ENCODE data around the gene DNMBP. TPM values are rescaled to one million over a fixed set of nuclear protein-coding genes. Genes with fewer than 3 reads are reported as not detected.

Gene DNMBP
- total and polyA plus RNA-seq, 2 donors (not counting 3 experiments of a cell fraction or from before 2014, with no cell fraction given), result 32.0 to 53.4 TPM

- H3K4me1 ChIP-seq (ENCODE audit: control insufficient read depth, extremely low read depth, insufficient read depth, low read length), result peaks cover 4% of the 10 kb centered on the region
- ChIA-PET CTCF (interaction anchor here (1.5 to 3.1 kb wide), 4 partner anchors 11 to 176 kb away, joined by 7 to 13 read pairs (median 10); partner anchors contain the start of gene DNMBP), POLR2A (interaction anchor here (0.6 kb wide), 1 partner anchor 649 kb away, joined by 3 read pairs; the partner anchor contains the start of gene SEC31B)
- intact Hi-C loops (cut with micrococcal nuclease), result no loop called here
- no peaks in the 10 kb centered on the region for H3K79me2 ChIP-seq (ENCODE audit: control insufficient read depth, insufficient read depth, low read length)
- peak; percentile 25 for TF ChIP-seq POLR2A (IDR thresholded peaks at IDR 0.05; ENCODE audit: low read depth, low read length)
- no peak for TF ChIP-seq FOS (IDR thresholded peaks at IDR 0.05; ENCODE audit: borderline replicate concordance, insufficient read depth, low read length)
- H3K27ac ChIP-seq (ENCODE audit: insufficient read depth, low read depth, low read length), result no peak overlapping the region
- H3K27me3 ChIP-seq (ENCODE audit: control insufficient read depth in 2 of 2, insufficient read depth in 2 of 2, low read length in 2 of 2), result no peaks in the 10 kb centered on the region
- no peak overlapping the region for H3K9ac ChIP-seq (replicated peaks; ENCODE audit: extremely low read depth, insufficient read depth, low read length)
- H2AFZ ChIP-seq (ENCODE audit: low read depth, low read length), result no peak overlapping the region
- no peaks in the 10 kb centered on the region for H4K20me1 ChIP-seq (replicated peaks; ENCODE audit: control insufficient read depth, extremely low read depth, insufficient read depth, low read length)
- no peak for FAIRE-seq
- DNase-seq (ENCODE audit: low read depth, low spot score), result no peak
- no peaks in the 10 kb centered on the region for H3K9me1 ChIP-seq (replicated peaks; ENCODE audit: control insufficient read depth, extremely low read depth, insufficient read depth, low read length)
- no peaks in the 10 kb centered on the region for H3K9me3 ChIP-seq (replicated peaks; ENCODE audit: control insufficient read depth, insufficient read depth, low read length)
- no peak overlapping the region for H3K4me3 ChIP-seq (replicated peaks in 1 of 3; ENCODE audit: insufficient read depth in 1 of 3, low read depth in 1 of 3, low read length in 3 of 3)
- H3K36me3 ChIP-seq (ENCODE audit: control insufficient read depth in 2 of 2, extremely low read depth in 1 of 2, insufficient read depth in 2 of 2, low read length in 2 of 2), result peaks cover 6 to 17% of the 10 kb centered on the region in 2 experiments
- dilution Hi-C loops (cut with MboI; ENCODE audit: extremely low pct_ligation_motif_present, low sequenced_read_pairs), result no loop called here
- no TSS peak for BruUV-seq (replicated peaks)
- no peak overlapping the region for H3K4me2 ChIP-seq (ENCODE audit: insufficient read depth, low read length)
Measured at GRCh38 chr10:99870123-99870730, 139.5 kb downstream of the DNMBP start.

GRCh38 chr10:99869581-99870122 is 140.1 kb downstream of the DNMBP start:
- no peaks in the 10 kb centered on the region for H3K9me1 ChIP-seq (replicated peaks; ENCODE audit: control insufficient read depth, extremely low read depth, insufficient read depth, low read length)
- no peak overlapping the region for H3K27ac ChIP-seq (ENCODE audit: insufficient read depth, low read depth, low read length)
- H3K4me3 ChIP-seq (replicated peaks in 1 of 3; ENCODE audit: insufficient read depth in 1 of 3, low read depth in 1 of 3, low read length in 3 of 3), result no peak overlapping the region
- intact Hi-C loops (cut with micrococcal nuclease) (no loop called here), dilution Hi-C loops (cut with MboI; ENCODE audit: extremely low pct_ligation_motif_present, low sequenced_read_pairs) (no loop called here)
- no peak overlapping the region for H3K4me2 ChIP-seq (ENCODE audit: insufficient read depth, low read length)
- no peak overlapping the region for H2AFZ ChIP-seq (ENCODE audit: low read depth, low read length)
- H3K9ac ChIP-seq (replicated peaks; ENCODE audit: extremely low read depth, insufficient read depth, low read length), result no peak overlapping the region
- TF ChIP-seq CTCF (IDR thresholded peaks at IDR 0.05; ENCODE audit: extremely low read depth in 1 of 2, insufficient read depth in 1 of 2, low read depth in 1 of 2, low read length in 2 of 2) (no peak), GATA2 (IDR thresholded peaks at IDR 0.05; ENCODE audit: insufficient read depth, insufficient read length, low read depth, low read length) (no peak), JUN (IDR thresholded peaks at IDR 0.05; ENCODE audit: borderline replicate concordance, insufficient read depth, insufficient read length, low read depth) (no peak), MYC (IDR thresholded peaks at IDR 0.05; ENCODE audit: low read depth, low read length) (no peak), EZH2 (IDR thresholded peaks at IDR 0.05; ENCODE audit: borderline replicate concordance, low read depth, low read length, severe bottlenecking) (no peak), POLR2AphosphoS5 (IDR thresholded peaks at IDR 0.05; ENCODE audit: insufficient read depth, low read depth, low read length) (no peak), MAX (IDR thresholded peaks at IDR 0.05; ENCODE audit: insufficient read depth, insufficient read length) (no peak), FOS (IDR thresholded peaks at IDR 0.05; ENCODE audit: borderline replicate concordance, insufficient read depth, low read length) (no peak), POLR2A (IDR thresholded peaks at IDR 0.05; ENCODE audit: low read depth, low read length) (no peak)
- H3K27me3 ChIP-seq (ENCODE audit: control insufficient read depth in 2 of 2, insufficient read depth in 2 of 2, low read length in 2 of 2), result no peaks in the 10 kb centered on the region
- ChIA-PET POLR2A (interaction anchor here (0.6 kb wide), 1 partner anchor 650 kb away, joined by 3 read pairs; the partner anchor contains the start of gene SEC31B), CTCF (interaction anchor here (1.5 to 3.1 kb wide), 4 partner anchors 10 to 176 kb away, joined by 7 to 13 read pairs (median 10); partner anchors contain the start of gene DNMBP)
- no peaks in the 10 kb centered on the region for H4K20me1 ChIP-seq (replicated peaks; ENCODE audit: control insufficient read depth, extremely low read depth, insufficient read depth, low read length)
- no TSS peak for BruUV-seq (replicated peaks)
- H3K4me1 ChIP-seq (ENCODE audit: control insufficient read depth, extremely low read depth, insufficient read depth, low read length), result peaks cover 4% of the 10 kb centered on the region
- H3K79me2 ChIP-seq (ENCODE audit: control insufficient read depth, insufficient read depth, low read length), result no peaks in the 10 kb centered on the region
- FAIRE-seq (no peak), DNase-seq (ENCODE audit: low read depth, low spot score) (no peak)
- no peaks in the 10 kb centered on the region for H3K9me3 ChIP-seq (replicated peaks; ENCODE audit: control insufficient read depth, insufficient read depth, low read length)
- H3K36me3 ChIP-seq (ENCODE audit: control insufficient read depth in 2 of 2, extremely low read depth in 1 of 2, insufficient read depth in 2 of 2, low read length in 2 of 2), result peaks cover 5 to 13% of the 10 kb centered on the region in 2 experiments

All from endothelial cell of umbilical vein (primary cell).